Activated naive CD8-positive, alpha-beta T cell treated with anti-CD3 and anti-CD28 coated beads, Interleukin-2, amount 10 ng/mL, durations not matched to agents 7 days and 5 days (primary cell): ENCODE results near the gene EIF2A. TPM values are rescaled to one million over a fixed set of nuclear protein-coding genes. Genes with fewer than 3 reads are reported as not detected.

ENCODE experiments used
- total RNA-seq, 2 experiments: library from RNA; stranded (reverse); gene quantifications; one replicate each; pipeline ENCODE4 v1.2.3, GENCODE V29; 2021

EIF2A gene
- total RNA-seq, 2 experiments from 2014 or later = 82.2 to 84.2 TPM

Other genes starting within 250 kb of the EIF2A start
- gene TSC22D2, start 138.5 kb upstream of the EIF2A start, total RNA-seq = 10 to 100 TPM; 15.5 to 15.8 TPM
- 10 to 100 TPM; 89.4 to 89.8 TPM for gene SERP1, start 291 bp upstream of the EIF2A start, total RNA-seq
- 10 to 100 TPM; 92.5 to 94.2 TPM for gene SELENOT, start 56.5 kb downstream of the EIF2A start, total RNA-seq
- under 1 TPM in 1 of 2 experiments, not detected in 1; 0.23 TPM for gene ERICH6, start 157.1 kb downstream of the EIF2A start, total RNA-seq
- gene SIAH2, start 216.4 kb downstream of the EIF2A start, total RNA-seq = 10 to 100 TPM; 28.3 TPM